ENCODE results near the gene CRADD. TPM values are rescaled to one million over a fixed set of nuclear protein-coding genes. Genes with fewer than 3 reads are reported as not detected.

Gene CRADD
- total RNA-seq, 1 experiment from 2014 or later: 14.3 TPM

DNA sequence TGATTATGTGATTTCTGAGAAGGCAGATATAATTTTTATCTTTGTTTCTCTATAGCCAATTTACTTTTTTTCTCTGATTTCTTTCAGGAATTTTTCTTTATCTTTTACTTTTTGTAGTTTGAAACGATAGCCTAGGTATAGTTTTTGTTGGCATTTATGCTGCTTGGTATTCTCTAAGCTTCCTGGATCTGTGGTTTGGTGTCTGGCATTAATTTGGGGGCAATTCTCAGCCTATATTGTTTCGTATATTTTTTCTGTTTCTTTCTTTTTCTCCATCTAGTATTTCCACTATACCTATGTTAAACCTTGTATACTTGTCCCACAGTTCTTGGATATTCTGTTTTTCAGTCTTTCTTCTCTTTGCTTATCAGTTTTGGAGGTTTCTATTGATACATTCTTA lies 45.0 kb downstream of the CRADD start:
- Histone ChIP-seq H3K27me3 (replicated peaks) (no peaks in the 10 kb centered on the region), H3K4me3 (no peak overlapping the region), H3K9me3 (replicated peaks) (no peaks in the 10 kb centered on the region), H3K27ac (no peak overlapping the region), H3K4me1 (replicated peaks) (peaks cover 18% of the 10 kb centered on the region), H3K36me3 (no peaks in the 10 kb centered on the region)
- DNase-seq (ENCODE audit: low read depth in 1 of 2, low spot score in 2 of 2): no peak

DNA sequence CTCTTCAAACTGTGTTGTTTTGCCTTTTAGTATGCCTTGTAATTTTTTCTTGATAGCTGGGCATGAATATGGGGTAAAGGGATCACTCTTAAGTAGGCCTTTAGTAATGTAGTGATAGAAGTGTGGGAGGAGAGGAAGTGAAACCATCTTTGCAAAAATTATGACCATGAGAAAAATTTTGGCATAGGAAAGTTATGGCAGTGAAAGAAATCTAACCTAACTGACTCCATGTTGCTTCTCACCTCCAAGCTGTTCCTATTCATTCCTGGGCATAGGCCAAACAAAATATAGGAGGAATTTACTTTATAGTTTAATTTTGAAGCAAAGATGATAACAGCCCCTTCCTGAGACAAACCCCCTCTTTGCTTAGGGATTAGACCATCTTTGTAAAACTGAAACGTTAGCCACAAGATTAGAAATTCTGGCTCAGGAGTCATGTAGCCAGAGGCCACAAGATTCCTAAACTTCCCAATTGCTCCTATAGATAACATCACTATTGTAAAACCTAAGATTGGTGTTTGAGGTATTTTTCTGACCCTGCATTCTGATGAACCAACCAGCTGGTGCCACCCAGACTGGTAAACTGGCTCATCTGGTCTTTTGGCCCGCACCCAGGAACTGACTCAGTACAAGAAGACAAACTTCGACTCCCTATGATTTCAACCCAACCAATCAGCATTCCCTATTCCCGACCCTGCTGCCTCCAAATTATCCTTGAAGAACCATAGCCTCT lies 45.8 kb downstream of the CRADD start:
- no peaks in the 10 kb centered on the region for H3K9me3 ChIP-seq (replicated peaks)
- DNase-seq (ENCODE audit: low read depth in 1 of 2, low spot score in 2 of 2): peak; percentile 75 to 91
- no peaks in the 10 kb centered on the region for H3K27me3 ChIP-seq (replicated peaks)
- H3K4me1 ChIP-seq (replicated peaks): peaks cover 18% of the 10 kb centered on the region
- H3K27ac ChIP-seq: peak overlapping the region; percentile 37
- H3K4me3 ChIP-seq: no peak overlapping the region
- H3K36me3 ChIP-seq: no peaks in the 10 kb centered on the region

DNA sequence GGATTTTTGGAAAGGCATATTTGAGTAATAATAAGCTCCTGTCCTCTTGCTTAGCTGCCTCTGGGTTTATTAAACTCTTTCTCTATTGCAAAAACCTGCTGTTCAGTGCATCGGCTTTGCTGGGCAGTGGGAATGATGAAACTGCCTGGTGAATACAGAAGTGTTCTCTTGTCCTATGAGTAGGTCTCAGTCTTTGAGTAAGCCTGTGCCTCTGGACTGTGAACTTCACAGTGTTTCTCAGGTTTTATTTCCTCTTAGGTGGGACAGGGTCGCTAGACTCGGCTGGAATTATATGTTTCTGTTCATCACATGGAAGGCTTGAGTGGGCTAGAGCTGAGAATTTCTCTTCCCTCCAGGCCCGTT lies 46.4 kb downstream of the CRADD start:
- H3K4me3 ChIP-seq: no peak overlapping the region
- no peaks in the 10 kb centered on the region for H3K9me3 ChIP-seq (replicated peaks)
- H3K27me3 ChIP-seq (replicated peaks): no peaks in the 10 kb centered on the region
- H3K4me1 ChIP-seq (replicated peaks): peaks cover 18% of the 10 kb centered on the region
- no peak for DNase-seq (ENCODE audit: low read depth in 1 of 2, low spot score in 2 of 2)
- peak overlapping the region; percentile 37 for H3K27ac ChIP-seq
- H3K36me3 ChIP-seq: no peaks in the 10 kb centered on the region

DNA sequence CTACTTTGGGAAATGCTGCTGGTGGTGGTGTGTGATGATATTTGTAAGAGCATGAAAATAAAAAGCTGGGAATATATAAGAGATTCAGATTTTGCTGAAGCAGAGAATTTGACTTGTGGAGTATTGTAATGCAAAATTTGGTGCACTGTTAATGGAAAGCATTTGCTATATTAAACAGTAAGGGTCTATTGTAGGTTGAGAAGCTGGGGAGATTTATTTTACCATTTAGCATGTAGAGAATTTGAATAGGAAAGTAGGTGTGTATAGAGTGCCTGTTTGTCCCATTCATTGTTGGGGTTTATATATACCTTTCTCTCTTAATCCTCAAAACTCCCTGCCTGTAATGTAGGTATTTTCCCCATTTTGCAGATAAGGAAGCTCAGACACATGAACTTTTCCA lies 48.4 kb downstream of the CRADD start:
- Histone ChIP-seq H3K9me3 (replicated peaks) (no peaks in the 10 kb centered on the region), H3K27me3 (replicated peaks) (no peaks in the 10 kb centered on the region), H3K36me3 (no peaks in the 10 kb centered on the region), H3K4me3 (no peak overlapping the region), H3K27ac (no peak overlapping the region), H3K4me1 (replicated peaks) (peaks cover 18% of the 10 kb centered on the region)
- DNase-seq (ENCODE audit: low read depth in 1 of 2, low spot score in 2 of 2): no peak

DNA sequence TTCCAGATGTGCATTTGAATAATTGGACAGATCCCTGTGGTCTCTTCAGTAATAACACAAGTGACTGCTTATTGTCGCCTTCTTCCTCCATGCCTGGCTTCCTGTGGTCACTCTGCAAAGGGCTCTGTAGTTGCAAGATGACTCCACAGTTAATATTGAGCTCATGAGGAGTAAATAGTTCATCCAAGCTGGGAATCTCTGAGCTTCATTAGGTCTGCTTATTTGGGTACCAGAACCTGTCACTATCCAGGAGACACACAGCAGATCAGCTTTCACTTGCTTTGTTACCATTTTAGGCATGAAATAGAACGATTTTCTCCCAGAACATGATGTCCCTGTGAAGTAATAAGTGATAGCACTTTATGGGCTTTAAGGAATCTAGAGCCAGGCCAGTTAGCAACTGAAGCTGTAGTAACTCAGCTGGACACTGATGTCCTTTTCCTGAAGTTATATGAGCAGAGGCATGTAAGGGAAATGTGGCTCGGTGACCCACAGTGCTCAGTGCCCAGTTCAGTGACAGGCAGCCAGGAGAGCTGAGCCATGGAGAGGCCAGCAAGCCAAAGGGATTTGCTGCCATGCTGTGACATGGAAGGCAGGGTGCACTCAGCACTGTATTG lies 50.1 kb downstream of the CRADD start:
- H3K27me3 ChIP-seq (replicated peaks): no peaks in the 10 kb centered on the region
- H3K4me1 ChIP-seq (replicated peaks): peaks cover 17% of the 10 kb centered on the region
- DNase-seq (ENCODE audit: low read depth in 1 of 2, low spot score in 2 of 2): no peak
- no peaks in the 10 kb centered on the region for H3K9me3 ChIP-seq (replicated peaks)
- no peak overlapping the region for H3K4me3 ChIP-seq
- H3K27ac ChIP-seq: no peak overlapping the region
- no peaks in the 10 kb centered on the region for H3K36me3 ChIP-seq

DNA sequence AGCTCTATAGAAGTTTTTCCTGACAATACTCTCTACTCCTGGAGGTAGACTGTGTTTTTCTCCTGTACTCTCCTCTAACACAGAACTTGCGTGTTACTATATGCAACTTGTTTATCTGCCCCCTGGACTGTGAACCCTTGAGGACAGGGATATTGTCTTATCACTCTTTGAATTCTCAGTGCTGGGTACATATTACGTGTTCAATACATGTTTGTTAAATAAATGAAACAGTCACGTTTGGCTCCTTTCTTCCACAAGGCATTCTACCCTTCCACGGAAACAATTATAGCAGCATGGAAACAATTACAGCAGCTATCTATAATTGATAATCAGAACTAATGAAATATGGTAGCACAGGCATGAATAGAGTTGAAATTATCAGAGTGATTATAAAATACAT lies 50.7 kb downstream of the CRADD start:
- Histone ChIP-seq H3K27ac (no peak overlapping the region), H3K4me1 (replicated peaks) (peaks cover 10% of the 10 kb centered on the region), H3K36me3 (no peaks in the 10 kb centered on the region), H3K9me3 (replicated peaks) (no peaks in the 10 kb centered on the region), H3K27me3 (replicated peaks) (no peaks in the 10 kb centered on the region), H3K4me3 (no peak overlapping the region)
- DNase-seq (ENCODE audit: low read depth in 1 of 2, low spot score in 2 of 2): no peak

DNA sequence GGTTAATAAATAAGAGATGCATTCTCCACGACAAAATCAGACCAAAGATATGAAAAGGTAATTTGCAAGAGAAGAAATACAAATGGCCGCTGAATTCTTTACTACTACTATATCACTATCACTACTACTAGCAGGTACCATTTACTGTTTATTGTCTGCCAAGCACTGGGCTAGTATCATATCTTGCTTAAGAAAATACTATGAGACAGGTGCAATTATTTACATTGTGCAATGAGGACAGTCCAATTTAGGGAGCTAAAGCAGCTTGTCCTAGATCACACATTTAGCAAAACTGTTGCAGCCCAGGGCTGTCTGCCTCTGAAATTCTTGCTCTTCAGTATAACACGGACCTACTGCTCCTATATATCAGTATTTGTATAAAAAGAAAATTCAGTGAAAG lies 52.8 kb downstream of the CRADD start:
- H3K4me3 ChIP-seq: no peak overlapping the region
- H3K36me3 ChIP-seq: no peaks in the 10 kb centered on the region
- H3K4me1 ChIP-seq (replicated peaks): no peaks in the 10 kb centered on the region
- H3K27ac ChIP-seq: no peak overlapping the region
- no peak for DNase-seq (ENCODE audit: low read depth in 1 of 2, low spot score in 2 of 2)
- no peaks in the 10 kb centered on the region for H3K27me3 ChIP-seq (replicated peaks)
- H3K9me3 ChIP-seq (replicated peaks): no peaks in the 10 kb centered on the region

DNA sequence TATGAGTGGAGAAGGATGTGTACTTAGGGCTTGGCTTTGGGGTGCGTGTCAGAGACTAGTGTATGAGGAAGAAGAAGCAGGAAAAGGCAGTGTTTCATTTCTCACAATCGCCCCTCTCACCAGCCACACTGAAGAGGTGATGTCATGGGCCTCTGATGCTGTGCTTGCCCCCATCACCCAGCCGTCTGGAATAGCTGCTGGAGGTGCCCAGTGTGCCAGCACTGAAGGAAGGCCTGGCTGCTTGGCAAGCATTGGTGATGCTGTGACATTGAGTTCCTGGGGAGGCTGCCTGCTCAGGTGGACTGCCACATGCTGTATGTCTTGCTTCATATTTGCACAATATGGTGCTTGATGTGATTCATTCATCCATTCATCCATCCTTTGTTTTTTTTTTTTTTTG lies 56.2 kb downstream of the CRADD start:
- H3K4me3 ChIP-seq: no peak overlapping the region
- H3K27me3 ChIP-seq (replicated peaks): no peaks in the 10 kb centered on the region
- H3K4me1 ChIP-seq (replicated peaks): no peaks in the 10 kb centered on the region
- no peak for DNase-seq (ENCODE audit: low read depth in 1 of 2, low spot score in 2 of 2)
- H3K27ac ChIP-seq: no peak overlapping the region
- H3K36me3 ChIP-seq: no peaks in the 10 kb centered on the region
- no peaks in the 10 kb centered on the region for H3K9me3 ChIP-seq (replicated peaks)

DNA sequence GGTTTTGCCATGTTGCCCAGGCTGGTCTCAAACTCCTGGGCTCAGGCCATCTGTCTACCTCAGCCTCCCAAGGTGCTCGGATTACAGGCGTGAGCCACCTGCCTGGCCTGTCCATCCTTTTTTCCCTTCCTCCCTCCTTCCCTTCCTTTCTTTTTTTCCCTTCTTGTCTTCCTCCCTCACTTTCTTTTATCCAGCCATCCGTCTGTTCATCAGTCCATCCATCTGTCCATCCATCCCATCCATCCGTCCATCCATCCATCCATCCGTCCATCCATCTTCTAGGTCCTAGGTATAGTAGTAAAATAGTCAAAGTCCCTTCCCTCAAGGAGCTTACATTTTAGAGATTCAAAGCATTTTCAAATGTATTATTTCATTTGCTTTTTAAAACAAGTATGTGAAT lies 56.8 kb downstream of the CRADD start:
- H3K27me3 ChIP-seq (replicated peaks): no peaks in the 10 kb centered on the region
- no peaks in the 10 kb centered on the region for H3K4me1 ChIP-seq (replicated peaks)
- H3K4me3 ChIP-seq: no peak overlapping the region
- H3K36me3 ChIP-seq: no peaks in the 10 kb centered on the region
- H3K27ac ChIP-seq: no peak overlapping the region
- DNase-seq (ENCODE audit: low read depth in 1 of 2, low spot score in 2 of 2): no peak
- H3K9me3 ChIP-seq (replicated peaks): no peaks in the 10 kb centered on the region

DNA sequence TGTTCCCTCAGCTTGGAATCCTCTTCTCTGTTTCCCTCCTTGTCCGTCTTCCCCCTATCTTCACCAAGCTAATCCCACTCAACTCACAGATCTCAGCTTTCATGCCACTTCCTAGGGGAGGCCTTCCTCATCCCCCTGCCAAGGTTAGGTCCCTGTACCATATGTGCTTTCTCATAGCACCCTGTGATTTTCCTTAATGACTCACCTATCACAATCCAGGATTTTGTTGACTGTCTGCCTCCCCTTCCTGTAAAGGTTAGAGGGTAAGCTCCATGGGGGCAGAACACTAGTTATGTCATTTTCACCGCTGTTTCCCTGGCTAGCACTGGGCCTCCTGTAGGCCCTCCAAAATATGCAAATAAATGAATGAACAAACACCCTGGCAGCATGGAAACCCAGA lies 57.6 kb downstream of the CRADD start:
- Histone ChIP-seq H3K9me3 (replicated peaks) (no peaks in the 10 kb centered on the region), H3K4me1 (replicated peaks) (no peaks in the 10 kb centered on the region), H3K27me3 (replicated peaks) (no peaks in the 10 kb centered on the region), H3K36me3 (no peaks in the 10 kb centered on the region), H3K4me3 (no peak overlapping the region), H3K27ac (no peak overlapping the region)
- DNase-seq (ENCODE audit: low read depth in 1 of 2, low spot score in 2 of 2): no peak

DNA sequence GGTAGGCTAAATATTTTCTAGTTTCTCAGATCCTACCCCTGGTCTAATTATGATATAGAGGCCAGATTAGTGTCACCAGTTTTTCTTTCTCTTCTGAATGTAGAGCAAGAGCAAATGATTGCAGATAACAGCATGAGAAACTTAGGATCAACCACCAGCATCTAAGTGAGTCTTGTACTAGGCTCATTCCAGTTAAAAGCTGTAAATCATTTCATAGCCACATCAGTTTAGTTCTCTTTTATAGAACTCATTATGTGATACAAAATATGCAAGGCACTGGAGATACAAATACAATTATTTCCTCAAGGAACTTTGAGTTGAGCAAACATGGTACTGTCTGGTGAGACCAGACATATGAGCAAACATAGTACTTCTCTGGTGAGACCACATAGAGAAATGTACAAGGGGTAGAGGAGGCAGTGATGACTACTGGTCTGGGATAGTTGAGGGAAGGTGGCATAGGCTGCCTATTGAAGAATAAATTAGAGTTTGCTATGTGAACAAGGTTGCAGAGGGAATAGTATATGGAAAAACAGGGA lies 59.5 kb downstream of the CRADD start:
- no peak overlapping the region for H3K27ac ChIP-seq
- no peaks in the 10 kb centered on the region for H3K27me3 ChIP-seq (replicated peaks)
- no peaks in the 10 kb centered on the region for H3K36me3 ChIP-seq
- no peak for DNase-seq (ENCODE audit: low read depth in 1 of 2, low spot score in 2 of 2)
- H3K4me3 ChIP-seq: no peak overlapping the region
- H3K4me1 ChIP-seq (replicated peaks): peaks cover 6% of the 10 kb centered on the region
- H3K9me3 ChIP-seq (replicated peaks): no peaks in the 10 kb centered on the region

DNA sequence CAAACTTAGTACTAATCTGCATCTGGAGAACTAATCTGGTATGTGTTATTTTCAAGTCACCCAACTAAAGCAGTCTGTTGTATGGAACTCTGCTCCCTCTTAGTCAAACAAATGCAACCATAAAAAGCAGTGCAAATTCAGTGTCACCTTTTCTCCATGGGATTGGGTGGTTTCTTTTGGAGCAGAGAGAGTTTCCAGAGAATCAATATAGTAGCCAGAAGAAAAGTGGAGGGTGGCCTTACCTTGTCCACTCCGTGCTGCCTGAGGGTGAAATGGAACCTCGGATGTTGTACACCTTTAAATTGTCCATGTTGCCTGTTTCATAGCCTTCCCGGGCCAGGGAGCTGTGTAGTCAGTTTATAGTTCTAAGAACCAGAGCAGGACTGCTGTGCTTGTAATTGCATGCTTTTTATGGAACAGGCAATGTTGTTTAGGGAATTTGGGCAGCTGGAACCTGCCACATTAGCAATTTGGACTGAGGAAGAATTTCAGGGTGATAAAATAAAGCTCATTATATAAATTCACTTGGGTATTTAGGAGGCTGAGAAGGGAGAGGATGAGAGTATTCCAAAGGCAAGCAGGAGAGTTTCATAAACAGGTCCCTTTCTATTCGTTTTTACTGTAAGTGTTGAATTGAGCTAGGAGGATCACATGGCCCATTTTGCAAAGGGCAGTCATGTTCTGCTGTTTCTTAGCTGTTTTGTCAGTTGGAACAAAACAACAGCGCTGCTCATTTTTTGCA lies 60.5 kb downstream of the CRADD start:
- Histone ChIP-seq H3K36me3 (no peaks in the 10 kb centered on the region), H3K4me3 (no peak overlapping the region), H3K27ac (no peak overlapping the region), H3K9me3 (replicated peaks) (no peaks in the 10 kb centered on the region), H3K4me1 (replicated peaks) (peaks cover 12% of the 10 kb centered on the region), H3K27me3 (replicated peaks) (no peaks in the 10 kb centered on the region)
- no peak for DNase-seq (ENCODE audit: low read depth in 1 of 2, low spot score in 2 of 2)

DNA sequence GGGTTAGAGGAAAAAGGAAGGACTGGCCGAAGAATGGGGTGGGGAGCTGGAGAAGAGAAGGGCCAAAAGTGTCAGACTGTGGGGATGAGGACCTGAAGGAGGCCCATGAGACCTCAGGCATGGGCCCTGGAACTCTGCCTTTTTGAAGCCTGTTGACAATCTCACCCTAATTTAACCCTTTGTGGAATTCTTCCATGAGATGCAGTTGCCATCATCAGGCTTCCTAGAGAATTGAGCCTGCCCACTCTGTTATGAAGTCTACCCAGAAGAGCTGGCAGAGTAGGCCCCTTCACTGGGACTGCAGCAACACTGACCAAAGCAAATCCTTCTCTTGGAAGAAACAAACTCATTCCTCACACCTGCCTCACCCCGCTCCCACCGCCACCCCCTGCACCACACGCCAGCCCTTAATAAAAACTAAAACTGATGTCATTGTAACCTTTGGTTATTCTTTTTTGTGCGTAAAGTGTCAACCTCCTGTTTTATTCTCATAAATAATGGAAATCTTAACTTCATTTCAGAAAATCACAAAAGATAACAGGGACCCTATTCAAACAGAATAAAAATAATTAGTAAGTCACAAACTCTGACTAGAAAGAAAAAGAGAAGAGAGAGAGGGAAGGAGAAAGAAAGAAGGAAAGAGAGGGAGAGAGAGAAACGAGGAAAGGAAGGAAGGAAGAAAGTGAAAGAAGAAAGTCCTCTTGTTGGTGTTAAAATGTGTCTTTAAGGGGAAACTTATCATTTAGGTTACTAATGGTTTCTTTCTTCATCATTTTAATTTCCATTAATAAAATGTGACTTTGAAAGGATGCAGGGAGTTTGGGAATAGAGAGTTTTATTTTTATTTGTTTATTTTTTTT lies 61.3 kb downstream of the CRADD start:
- H3K4me3 ChIP-seq: no peak overlapping the region

More for the DNA sequence above, 61.3 kb downstream of the CRADD start:
- no peaks in the 10 kb centered on the region for H3K36me3 ChIP-seq
- H3K27ac ChIP-seq: no peak overlapping the region
- no peaks in the 10 kb centered on the region for H3K27me3 ChIP-seq (replicated peaks)
- H3K4me1 ChIP-seq (replicated peaks): peaks cover 13% of the 10 kb centered on the region
- DNase-seq (ENCODE audit: low read depth in 1 of 2, low spot score in 2 of 2): no peak
- no peaks in the 10 kb centered on the region for H3K9me3 ChIP-seq (replicated peaks)

Measured in SJSA1 (cell line).